Activated CD4-positive, alpha-beta T cell treated with anti-CD3 and anti-CD28 coated beads, Interleukin-2, Interleukin-6, amounts not matched to agents 100 ng/mL and 50 ng/mL, durations not matched to agents 16 hours and 8 hours (primary cell): ENCODE results near the gene GALNT15.

Source experiments
- DNase-seq: peaks from one replicate; pipeline ENCODE4 v3.0.0-alpha.2; 2020

Gene GALNT15

DNA sequence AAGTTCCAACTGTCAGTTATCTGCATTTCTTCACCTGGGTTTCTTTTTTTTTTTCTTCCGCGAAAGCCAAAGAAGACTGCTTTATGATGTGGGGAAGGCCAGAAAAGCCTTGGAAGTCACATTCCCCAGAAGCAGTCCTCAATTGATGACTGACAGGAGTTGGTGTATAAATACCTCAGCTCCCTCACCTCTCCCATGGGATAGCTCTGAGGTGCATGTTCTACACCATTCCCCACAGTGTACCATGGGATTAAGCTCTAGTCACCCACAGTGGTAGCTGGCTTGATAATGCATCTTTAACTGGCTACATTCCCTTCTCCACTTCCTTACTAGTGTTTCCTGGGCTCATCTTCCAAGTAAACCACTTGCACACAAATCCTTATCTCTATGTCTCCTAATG, 59.8 kb downstream of the GALNT15 start:
- DNase-seq: no peak

- no peak for DNase-seq
These were observed 61.7 kb downstream of the GALNT15 start for GRCh38 chr3:16236030-16236639.

GRCh38 chr3:16236856-16237393, 62.4 kb downstream of the GALNT15 start:
- no peak for DNase-seq

GRCh38 chr3:16239086-16239770, 64.7 kb downstream of the GALNT15 start:
- no peak for DNase-seq

DNA sequence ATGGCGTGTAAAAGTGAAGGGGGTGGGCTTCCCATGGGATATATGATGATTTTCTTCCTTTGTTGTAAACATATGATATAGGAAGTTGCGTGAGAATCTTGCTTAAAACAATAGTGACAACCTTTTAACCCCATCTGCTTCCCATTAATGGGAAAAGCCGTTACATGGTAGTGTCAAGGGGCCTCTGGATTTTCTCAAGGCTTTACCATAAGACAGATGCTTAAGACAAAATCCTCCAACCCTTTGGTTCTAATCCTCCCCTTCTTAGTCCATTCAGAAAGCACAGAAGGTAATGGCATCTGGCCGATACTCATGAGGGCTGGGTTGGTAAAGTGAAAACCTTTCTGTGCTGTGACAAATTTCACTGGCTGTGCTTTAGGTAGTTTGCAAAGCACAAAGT, 65.3 kb downstream of the GALNT15 start:
- no peak for DNase-seq

- DNase-seq: peak; percentile 41
These were observed 65.9 kb downstream of the GALNT15 start for GRCh38 chr3:16240229-16241023.

GRCh38 chr3:16241225-16241624, 66.7 kb downstream of the GALNT15 start:
- no peak for DNase-seq

DNA sequence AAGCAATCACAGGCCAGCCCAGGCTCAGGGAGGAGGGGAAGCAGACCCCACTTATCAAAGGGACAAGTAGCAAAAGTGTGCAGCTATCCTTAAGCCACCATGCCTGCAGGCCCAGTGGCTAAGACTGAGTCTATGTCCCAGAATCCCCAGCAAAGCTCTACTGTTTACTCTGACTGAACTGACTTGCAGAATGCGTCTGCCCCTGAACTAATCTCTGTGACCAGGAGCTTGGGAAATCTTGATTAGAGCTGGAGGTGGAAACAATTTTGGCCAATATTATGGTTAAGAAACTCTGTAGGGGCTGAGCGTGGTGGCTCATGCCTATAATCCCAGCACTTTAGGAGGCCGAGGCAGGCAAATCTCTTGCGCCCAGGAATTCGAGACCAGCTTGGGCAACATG, 67.7 kb downstream of the GALNT15 start:
- DNase-seq: no peak

- DNase-seq: no peak
These were observed 69.4 kb downstream of the GALNT15 start for GRCh38 chr3:16243706-16244490.

DNA sequence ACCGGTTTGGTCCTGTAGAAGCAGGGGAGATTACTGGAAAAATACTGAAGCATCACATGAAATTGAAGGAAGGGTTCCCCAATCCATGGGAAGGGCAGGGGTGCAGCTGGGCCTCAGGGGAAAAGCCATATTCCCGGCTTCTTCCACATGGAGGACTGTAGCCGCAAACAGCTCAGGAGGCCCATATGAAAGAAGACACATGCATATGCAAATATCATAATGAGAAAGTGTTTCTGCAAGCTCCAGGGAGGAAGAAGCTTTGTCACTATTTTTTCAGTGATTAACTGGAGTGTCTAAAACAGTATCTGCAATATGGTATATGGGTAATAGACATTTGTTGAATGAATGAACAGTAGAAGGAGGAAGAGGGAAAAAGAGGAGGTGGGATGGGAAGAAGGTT, 71.1 kb downstream of the GALNT15 start:
- no peak for DNase-seq

- peak; percentile 89 for DNase-seq
These were observed 73.0 kb downstream of the GALNT15 start for GRCh38 chr3:16247282-16248061.

GRCh38 chr3:16248556-16248955, 74.1 kb downstream of the GALNT15 start:
- no peak for DNase-seq

DNA sequence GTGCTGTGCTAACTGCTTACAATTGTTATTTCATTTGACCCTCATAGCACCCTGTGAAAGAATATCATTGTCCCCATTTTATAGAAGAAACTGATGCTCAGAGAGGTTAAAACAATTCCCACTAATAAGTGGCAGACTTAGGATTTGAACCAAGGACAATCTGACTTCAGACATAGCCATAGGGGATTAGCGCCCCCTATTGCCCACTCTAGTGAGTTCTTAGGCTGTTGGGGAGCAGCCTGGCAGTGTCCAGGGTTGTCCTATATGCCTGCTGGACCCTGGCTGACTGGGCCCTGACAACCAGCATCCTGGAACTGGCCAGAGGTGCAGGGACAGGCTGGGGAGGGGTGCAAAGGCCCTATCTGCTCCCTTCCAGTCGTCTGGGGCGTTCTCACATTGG, 74.9 kb downstream of the GALNT15 start:
- DNase-seq: no peak

GRCh38 chr3:16249886-16250285, 75.4 kb downstream of the GALNT15 start:
- DNase-seq: no peak

DNA sequence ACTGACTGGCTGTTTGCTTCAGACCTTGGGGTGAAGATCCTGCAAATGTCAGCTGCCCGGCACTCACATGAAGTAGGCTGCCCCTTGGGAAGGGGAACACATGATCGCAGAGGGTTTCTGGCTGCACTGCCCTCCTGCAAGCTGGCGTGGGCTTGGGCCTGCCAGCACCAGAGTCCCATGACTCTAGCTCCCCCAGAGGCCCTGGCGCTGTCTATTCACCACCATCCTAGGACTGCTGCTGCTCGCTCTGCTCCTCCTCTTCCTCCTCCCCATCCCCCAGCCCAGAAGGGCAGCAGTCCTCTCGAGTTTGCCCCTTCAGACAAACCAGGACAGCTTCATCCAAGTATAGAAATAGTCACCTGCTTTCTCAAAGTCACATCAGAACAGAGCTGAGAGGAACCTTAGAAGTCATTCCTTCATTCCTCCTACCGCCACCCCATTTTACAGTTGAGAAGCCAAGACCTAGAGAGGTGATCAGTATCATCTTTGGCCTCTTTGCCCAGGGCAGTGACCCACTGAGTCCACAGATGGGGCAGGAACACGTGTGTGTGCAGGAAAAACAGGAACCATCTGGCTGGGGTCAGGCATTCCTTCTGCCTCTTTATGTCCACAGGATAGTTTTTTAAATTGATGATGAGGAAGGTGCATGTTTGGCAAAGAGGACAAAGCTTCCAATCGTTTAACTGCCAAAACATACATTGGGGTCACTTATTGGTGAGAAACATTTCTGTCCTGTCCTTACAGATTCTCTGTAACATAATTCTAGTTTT, 77.0 kb downstream of the GALNT15 start:
- DNase-seq: no peak

DNA sequence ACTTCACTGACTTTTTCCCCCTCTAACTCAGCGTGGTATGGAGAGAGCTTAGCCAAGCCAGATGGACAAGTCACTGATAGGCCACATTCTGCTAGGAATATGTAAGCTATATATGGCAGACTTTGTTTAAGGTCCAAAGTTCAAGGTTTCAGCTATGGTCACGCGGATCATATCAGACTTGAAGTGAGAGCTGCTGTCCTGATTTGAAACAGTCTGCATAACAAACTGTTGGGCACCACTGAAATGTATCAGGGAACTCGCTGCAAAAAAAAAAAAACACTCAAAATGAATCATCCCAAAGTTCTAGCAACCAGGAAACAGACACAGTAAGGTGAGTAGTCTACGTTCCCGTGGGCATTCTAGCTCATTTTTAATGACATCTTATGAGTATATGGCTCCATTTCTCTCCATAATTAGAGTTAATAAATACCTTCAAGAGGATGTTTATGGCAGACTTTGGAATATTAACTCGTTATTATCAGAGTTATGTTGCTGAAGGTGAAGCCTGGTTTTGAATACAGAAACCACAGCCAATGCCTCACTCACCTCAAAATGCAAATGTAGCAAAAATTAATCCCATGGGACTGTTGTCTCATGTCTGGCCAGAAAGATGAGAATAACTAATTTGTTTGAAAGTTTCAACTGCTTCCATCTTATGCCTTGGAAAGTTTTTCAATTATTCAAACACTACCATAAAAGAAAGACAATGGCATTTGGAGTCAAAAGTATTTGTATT, 77.9 kb downstream of the GALNT15 start:
- DNase-seq: no peak

DNA sequence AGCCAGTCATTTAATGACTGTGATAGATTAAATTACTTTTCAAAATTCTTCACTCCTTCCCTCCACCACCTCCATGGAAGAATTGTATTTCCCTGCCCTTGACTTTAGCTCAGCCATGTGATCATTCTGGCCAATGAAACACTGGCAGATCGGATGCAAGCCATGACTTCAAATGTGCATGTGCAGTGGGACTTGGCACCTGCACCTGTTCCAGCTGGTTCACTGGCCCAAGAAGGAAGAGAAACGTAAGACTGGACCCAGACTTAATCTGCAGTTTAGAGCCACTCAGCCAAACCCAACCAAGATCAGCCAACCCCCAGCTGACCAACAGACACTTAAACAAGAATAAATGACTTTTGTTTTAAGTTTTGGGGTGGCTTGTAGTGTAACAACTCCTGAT, 78.5 kb downstream of the GALNT15 start:
- no peak for DNase-seq

DNA sequence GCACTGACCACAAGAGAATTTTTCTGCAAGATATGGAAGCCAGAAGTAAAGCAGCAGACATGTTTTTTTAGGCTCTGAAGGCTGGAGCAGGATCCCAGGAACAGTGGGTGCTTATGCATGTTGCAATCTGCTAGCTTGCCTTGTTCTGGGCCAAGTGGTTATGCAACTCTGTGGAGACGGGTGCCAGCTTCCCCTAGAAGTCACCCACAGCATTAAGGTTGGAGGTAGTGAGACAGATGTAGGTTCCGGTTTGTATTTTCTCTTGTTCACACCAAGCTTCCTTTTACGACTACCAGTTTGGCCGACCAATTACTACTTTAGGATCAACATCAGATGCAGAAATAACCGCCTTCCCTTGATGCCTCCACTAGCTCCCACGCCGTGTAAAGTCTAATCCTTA, 79.1 kb downstream of the GALNT15 start:
- DNase-seq: no peak

- DNase-seq: peak; percentile 78
These were observed 80.4 kb downstream of the GALNT15 start for GRCh38 chr3:16254916-16255315.

GRCh38 chr3:16255326-16255725, 80.8 kb downstream of the GALNT15 start:
- DNase-seq: no peak

DNA sequence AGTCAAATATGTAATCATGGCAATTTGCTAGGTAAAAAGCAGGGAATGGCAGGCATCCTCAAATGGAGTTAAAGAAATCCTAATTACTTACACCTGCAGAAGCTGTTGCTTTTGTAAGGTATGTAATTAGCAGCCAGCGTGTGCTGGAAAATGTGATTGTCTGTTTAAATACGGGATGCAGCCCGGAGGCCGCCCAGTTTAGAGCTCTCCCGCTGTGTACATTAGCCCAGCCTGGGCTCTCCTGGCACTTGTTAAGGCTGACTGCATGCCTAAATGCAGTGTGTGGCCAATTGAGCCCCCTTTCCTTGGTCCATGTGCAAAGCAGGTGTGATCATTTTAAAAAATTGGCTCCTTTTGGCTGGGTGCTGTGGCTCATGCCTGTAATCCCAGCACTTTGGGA, 81.2 kb downstream of the GALNT15 start:
- no peak for DNase-seq
